K562 (cell line): ENCODE results near the gene PGM5. TPM values are rescaled to one million over a fixed set of nuclear protein-coding genes. Genes with fewer than 3 reads are reported as not detected.

Experiments used
- ATAC-seq: fragments of 200-7000 bp; cut with Tn5 transposase; 3 replicates; pipeline ENCODE4 v1.9.1; 2020; ENCODE audit warnings: moderate library complexity
- BruUV-seq: library from RNA; stranded (reverse); fragments of 400-500 nt; replicated peaks from 2 replicates; lab custom pipeline; 2021; lab: Mats Ljungman, UMichigan
- CTCF ChIA-PET: fragments of 300-600 bp; formaldehyde crosslinking; extraction: SDS; loops from one replicate; lab custom pipeline; 2021; ENCODE audit warnings: low intra/inter-chr PET ratio; lab: Yijun Ruan, JAX
- POLR2A ChIA-PET: fragments of 300-600, 350-650 bp; sonication (Branson Sonifier 250); formaldehyde crosslinking; extraction: SDS; loops from one replicate; lab custom pipeline; 2021; ENCODE audit warnings: antibody characterized with exemption, inconsistent platforms; lab: Yijun Ruan, JAX
- DNase-seq, 4 experiments: peaks; one replicate each; pipeline versions ENCODE4 v3.0.0 to v3.0.0-alpha.2; 2011 to 2018; ENCODE audit warnings: low spot score in 3 of 4, mixed read lengths in 3 of 4; ENCODE audit errors: extremely low read depth in 1 of 4
- FAIRE-seq: peaks from 2 replicates; lab custom pipeline; 2011; peaks lifted over from hg19 to GRCh38; lab: Jason Lieb, UNC
- H2AFZ ChIP-seq: 2 replicates; pipeline ENCODE4 v1.6.0; 2011; ENCODE audit warnings: low read depth, low read length, control low read depth, inconsistent platforms
- H3K27ac ChIP-seq: fragments of 200-600 bp; 3 replicates; pipeline ENCODE4 v1.8.0; 2011; ENCODE audit warnings: low read depth, mild to moderate bottlenecking, control low read depth, inconsistent platforms, low read length, moderate library complexity, mixed read lengths; ENCODE audit errors: extremely low read depth
- H3K27me3 ChIP-seq, 2 experiments: fragments of 300-600 bp in 1 of 2; 2 replicates in 1 of 2; 3 replicates in 1 of 2; pipeline versions ENCODE4 v1.6.0 to v1.8.0; 2011; ENCODE audit warnings: inconsistent platforms in 2 of 2, low read length in 2 of 2, mild to moderate bottlenecking in 1 of 2, mixed read lengths in 1 of 2, moderate library complexity in 1 of 2; ENCODE audit not compliant: control insufficient read depth in 2 of 2, insufficient read depth in 2 of 2
- H3K36me3 ChIP-seq: fragments of 300-600 bp; 3 replicates; pipeline ENCODE4 v1.8.0; 2011; ENCODE audit warnings: mild to moderate bottlenecking, low read length, inconsistent platforms; ENCODE audit not compliant: control insufficient read depth, insufficient read depth
- H3K4me1 ChIP-seq, 2 experiments: fragments of 200-600 bp in 1 of 2; replicated peaks in 1 of 2; 2 replicates in 1 of 2; 3 replicates in 1 of 2; pipeline versions ENCODE4 v1.5.1 to v1.8.0; 2011; ENCODE audit warnings: inconsistent platforms in 2 of 2, low read length in 2 of 2, mild to moderate bottlenecking in 1 of 2, mixed read lengths in 1 of 2, moderate library complexity in 1 of 2; ENCODE audit not compliant: control insufficient read depth in 2 of 2, insufficient read depth in 2 of 2
- H3K4me2 ChIP-seq: 2 replicates; pipeline ENCODE4 v1.6.1; 2011; ENCODE audit warnings: low read length, control low read depth, inconsistent platforms, mixed read lengths; ENCODE audit not compliant: insufficient read depth
- H3K4me3 ChIP-seq: fragments of 200-600 bp; sonication (generic), shearing (Covaris generic); 2 replicates; pipeline ENCODE4 v1.5.1; 2016; ENCODE audit warnings: control low read depth, inconsistent platforms
- H3K79me2 ChIP-seq: fragments of 200-600 bp; 3 replicates; pipeline ENCODE4 v1.8.0; 2011; ENCODE audit warnings: low read length, inconsistent platforms; ENCODE audit not compliant: control insufficient read depth, insufficient read depth
- H3K9ac ChIP-seq, 2 experiments: 2 replicates each; pipeline versions ENCODE4 v1.6.0 to v1.6.1; 2011; ENCODE audit warnings: low read depth in 2 of 2, low read length in 2 of 2, control low read depth in 1 of 2, inconsistent platforms in 1 of 2, mild to moderate bottlenecking in 1 of 2, mixed read lengths in 1 of 2; ENCODE audit not compliant: insufficient read depth in 1 of 2
- H3K9me1 ChIP-seq: one replicate; pipeline ENCODE4 v1.6.0; 2011; ENCODE audit warnings: inconsistent platforms, mild to moderate bottlenecking, low read length, moderate library complexity; ENCODE audit not compliant: control insufficient read depth, insufficient read depth
- H3K9me3 ChIP-seq: replicated peaks from 2 replicates; pipeline ENCODE4 v1.5.1; 2011; ENCODE audit warnings: low read depth, low read length, inconsistent platforms; ENCODE audit not compliant: control insufficient read depth, insufficient read depth
- H4K20me1 ChIP-seq: replicated peaks from 2 replicates; pipeline ENCODE4 v1.6.1; 2011; ENCODE audit warnings: low read length, inconsistent platforms, mixed read lengths; ENCODE audit not compliant: control insufficient read depth, insufficient read depth
- CREB1 ChIP-seq, 2 experiments: sonication (generic) in 1 of 2; formaldehyde crosslinking in 1 of 2; IDR thresholded peaks; 2 replicates each; pipeline versions ENCODE4 v1.6.1 to v1.8.0; 2012 to 2022; ENCODE audit warnings: inconsistent platforms in 1 of 2, mild to moderate bottlenecking in 1 of 2, missing genetic modification reagents in 1 of 2, moderate library complexity in 1 of 2
- HNRNPLL ChIP-seq: fragments of 200-400 bp; formaldehyde crosslinking; IDR thresholded peaks from 2 replicates; pipeline ENCODE4 v1.6.1; 2017; ENCODE audit warnings: low read length, low read depth, mild to moderate bottlenecking; ENCODE audit not compliant: poor library complexity, severe bottlenecking
- L3MBTL2 ChIP-seq: fragments of 450-650 bp; IDR thresholded peaks from 2 replicates; pipeline ENCODE4 v1.6.1; 2016; ENCODE audit warnings: mild to moderate bottlenecking, moderate library complexity
- MTA3 ChIP-seq: fragments of 450-650 bp; formaldehyde crosslinking; IDR thresholded peaks from 2 replicates; pipeline ENCODE4 v1.6.1; 2017; ENCODE audit warnings: mild to moderate bottlenecking, borderline replicate concordance
- RB1 ChIP-seq: fragments of 450-650 bp; IDR thresholded peaks from 2 replicates; pipeline ENCODE4 v1.6.1; 2017; ENCODE audit warnings: low read depth, mild to moderate bottlenecking
- SAFB2 ChIP-seq: fragments of 200-400 bp; formaldehyde crosslinking; IDR thresholded peaks from 2 replicates; pipeline ENCODE4 v1.6.1; 2018; ENCODE audit warnings: borderline replicate concordance, low read length, low read depth, moderate library complexity; ENCODE audit not compliant: severe bottlenecking
- STAT5B ChIP-seq: fragments of 250-450 bp; sonication (Bioruptor Pico); IDR thresholded peaks from 2 replicates; pipeline ENCODE4 v1.8.0; 2021; ENCODE audit warnings: mild to moderate bottlenecking, inconsistent platforms
- TCFL5 ChIP-seq: fragments of 250-450 bp; sonication (Bioruptor Pico); conservative IDR thresholded peaks from 2 replicates; pipeline ENCODE4 v1.6.1; 2021; ENCODE audit warnings: mild to moderate bottlenecking, moderate library complexity, matching md5 sums
- TFAP4 ChIP-seq: sonication (generic); formaldehyde crosslinking; IDR thresholded peaks from 2 replicates; pipeline ENCODE4 v1.8.0; 2022; ENCODE audit warnings: missing genetic modification reagents, mild to moderate bottlenecking, moderate library complexity, borderline replicate concordance
- ZNF217 ChIP-seq: sonication (generic); formaldehyde crosslinking; IDR thresholded peaks from 2 replicates; pipeline ENCODE4 v1.8.0; 2022; ENCODE audit warnings: mild to moderate bottlenecking, missing genetic modification reagents
- ZNF316 ChIP-seq: fragments of 450-650 bp; IDR thresholded peaks from 2 replicates; pipeline ENCODE4 v1.6.1; 2016
- WGBS: fragments of 100-300 bp; shearing (Covaris generic); methylation state at CpG from one replicate; pipeline ENCODE4 v1.1.6; 2016; ENCODE audit warnings: low coverage, mixed read lengths; ENCODE audit not compliant: insufficient coverage; ENCODE audit errors: missing lambda C conversion rate; 5-methylcytosine and 5-hydroxymethylcytosine counted together
- in situ Hi-C: fragments of 300-500 bp; cut with MboI; formaldehyde crosslinking; loops from 4 replicates; pipeline ENCODE4 v1.15.0; 2018; ENCODE audit warnings: inconsistent platforms, mixed read lengths
- intact Hi-C: fragments of 100-400 bp; cut with micrococcal nuclease; formaldehyde crosslinking; loops from 2 replicates; pipeline ENCODE4 v1.14.2; 2022
- polyA plus RNA-seq, 8 experiments: library from polyadenylated mRNA; depleted of rRNA in 4 of 8; stranded (reverse) in 5 of 8; unstranded in 3 of 8; fragments of >200 nt; fragmentation: Nextera tagmentation in 2 of 8; fragmentation: Illumina TruSeq in 1 of 8; extraction: Ambion mirVana in 2 of 8; extraction: Trizol in 1 of 8; gene quantifications; 2 replicates each; pipeline versions ENCODE4 v1.2.1 to v1.2.3, GENCODE V29; 2011 to 2014; ENCODE audit warnings: inconsistent platforms in 1 of 8, missing spikeins in 1 of 8
- total RNA-seq, 7 experiments: library from RNA; depleted of rRNA in 6 of 7; stranded (reverse); fragments of >200 nt in 6 of 7; fragmentation: Illumina TruSeq in 2 of 7; extraction: Trizol in 2 of 7; gene quantifications; 2 replicates each; pipeline versions ENCODE4 v1.2.1 to v1.2.3, GENCODE V29; 2011 to 2021; ENCODE audit warnings: low replicate concordance in 1 of 7
- TF ChIP-seq, protein P1 (sequence below): fragments of 250-450 bp; sonication (Bioruptor Pico); IDR thresholded peaks from 2 replicates; pipeline ENCODE4 v1.5.0; 2021; ENCODE audit warnings: mild to moderate bottlenecking, moderate library complexity
- TF ChIP-seq, protein P2 (sequence below): fragments of 450-650 bp; formaldehyde crosslinking; IDR thresholded peaks from 2 replicates; pipeline ENCODE4 v1.4.0; 2022; ENCODE audit warnings: missing genetic modification characterization

PGM5 gene
- total and polyA plus RNA-seq, 9 of the 15 experiments (the other 6 are each of a cell fraction or from before 2014, with no cell fraction given), result 0.03 to 0.24 (median 0.15) TPM; not detected in 1

- H3K4me2 ChIP-seq, result no peak overlapping the region
- DNase-seq (no peak), FAIRE-seq (no peak), ATAC-seq (no peak)
- H3K4me1 ChIP-seq, result no peaks in the 10 kb centered on the region
- H4K20me1 ChIP-seq, result no peaks in the 10 kb centered on the region
- H3K4me3 ChIP-seq, result no peak overlapping the region
- no peak overlapping the region for H3K9ac ChIP-seq
- H2AFZ ChIP-seq, result no peak overlapping the region
- in situ Hi-C loops, result no loop called here
- TF ChIP-seq RB1 (no peak), TCFL5 (CRISPR knock-in tag) (no peak), ZNF316 (no peak), CREB1 (IDR thresholded peaks at IDR 0.05) (no peak), CREB1 (CRISPR knock-in tag; IDR thresholded peaks at IDR 0.05) (no peak), STAT5B (CRISPR knock-in tag) (no peak), TFAP4 (CRISPR knock-in tag) (no peak), HNRNPLL (no peak), L3MBTL2 (no peak), MTA3 (no peak), SAFB2 (no peak), ZNF217 (CRISPR knock-in tag) (no peak)
- TF ChIP-seq, protein P1, sequence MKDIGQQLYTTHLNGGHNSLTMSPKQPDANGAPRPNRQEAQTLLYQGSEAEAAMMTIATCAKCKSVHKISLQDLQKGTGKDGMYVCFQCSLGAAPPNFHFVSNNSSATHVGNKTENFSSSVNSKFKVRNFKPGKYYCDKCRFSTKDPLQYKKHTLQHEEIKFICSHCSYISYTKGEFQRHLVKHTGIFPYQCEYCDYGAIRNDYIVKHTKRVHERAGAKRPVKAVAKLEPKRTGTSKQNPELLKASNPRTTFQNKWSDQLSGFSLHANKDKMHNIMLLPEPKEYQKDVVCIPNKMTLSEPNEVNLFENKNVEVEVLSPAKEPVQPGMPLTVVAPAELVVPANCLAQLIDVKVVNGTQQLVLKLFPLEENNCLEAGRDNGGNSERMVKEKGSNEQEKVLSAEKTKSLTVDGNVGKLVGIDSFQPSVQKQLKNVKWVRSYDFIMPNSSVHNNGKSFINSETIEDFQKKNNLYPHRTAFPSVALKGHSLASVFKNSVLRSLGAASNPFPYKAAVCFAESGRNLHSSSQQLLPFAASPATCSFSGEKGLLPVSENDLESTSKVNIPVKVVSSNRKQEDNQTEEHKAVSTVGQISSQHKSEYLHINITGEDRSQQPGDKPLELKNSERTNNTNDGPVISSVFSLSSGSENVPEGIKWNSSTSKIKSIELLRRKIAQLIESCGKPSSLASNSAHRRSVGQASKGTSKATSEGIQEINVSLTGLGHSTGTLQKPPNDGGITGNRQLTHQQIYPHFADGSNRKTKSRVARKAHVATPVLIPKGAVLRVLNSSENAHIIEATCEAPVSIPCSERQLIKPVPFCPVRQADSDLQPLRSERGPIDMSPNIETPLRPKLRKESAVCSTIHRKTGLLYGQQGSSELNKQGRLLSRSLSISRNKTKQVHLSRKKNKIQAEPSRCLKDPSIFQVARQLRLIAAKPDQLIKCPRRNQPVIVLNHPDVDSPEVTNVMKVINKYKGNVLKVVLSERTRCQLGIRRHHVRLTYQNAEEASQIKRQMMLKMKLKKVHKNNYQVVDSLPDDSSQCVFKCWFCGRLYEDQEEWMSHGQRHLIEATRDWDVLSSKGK (CRISPR knock-in tag), result no peak
- TF ChIP-seq, protein P2, sequence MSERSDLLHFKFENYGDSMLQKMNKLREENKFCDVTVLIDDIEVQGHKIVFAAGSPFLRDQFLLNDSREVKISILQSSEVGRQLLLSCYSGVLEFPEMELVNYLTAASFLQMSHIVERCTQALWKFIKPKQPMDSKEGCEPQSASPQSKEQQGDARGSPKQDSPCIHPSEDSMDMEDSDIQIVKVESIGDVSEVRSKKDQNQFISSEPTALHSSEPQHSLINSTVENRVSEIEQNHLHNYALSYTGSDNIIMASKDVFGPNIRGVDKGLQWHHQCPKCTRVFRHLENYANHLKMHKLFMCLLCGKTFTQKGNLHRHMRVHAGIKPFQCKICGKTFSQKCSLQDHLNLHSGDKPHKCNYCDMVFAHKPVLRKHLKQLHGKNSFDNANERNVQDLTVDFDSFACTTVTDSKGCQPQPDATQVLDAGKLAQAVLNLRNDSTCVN (CRISPR knock-in tag), result no peak
- H3K36me3 ChIP-seq, result no peaks in the 10 kb centered on the region
- ChIA-PET POLR2A (interaction anchor here (0.6 kb wide), 1 partner anchor 30 kb away, joined by 3 read pairs; no protein-coding TSS in a partner anchor), CTCF (no interaction called here)
- no peaks in the 10 kb centered on the region for H3K79me2 ChIP-seq
- no peaks in the 10 kb centered on the region for H3K9me3 ChIP-seq
- BruUV-seq, result no TSS peak
- WGBS, result 2% methylated on average over 3 of the region's 3 CpGs
- peaks cover 0 to 8% of the 10 kb centered on the region in 2 experiments; a peak in 3 of 5 replicates for H3K27me3 ChIP-seq
- H3K9me1 ChIP-seq, result no peaks in the 10 kb centered on the region
- intact Hi-C loops, result no loop called here
- H3K27ac ChIP-seq, result no peak overlapping the region
Measured at GRCh38 chr9:68538200-68538599, 181.8 kb downstream of the PGM5 start.
